H1 (cell line): ENCODE results near the gene ESPNL. TPM values are rescaled to one million over a fixed set of nuclear protein-coding genes. Genes with fewer than 3 reads are reported as not detected.

Experiments used
- CTCF ChIA-PET: fragments of 300-600 bp; sonication (Branson Sonifier 250); formaldehyde crosslinking; loops from one replicate; lab custom pipeline; 2021; ENCODE audit not compliant: partially characterized antibody; lab: Charles Lee
- POLR2A ChIA-PET: fragments of 300-600 bp; sonication (Branson Sonifier 250); formaldehyde crosslinking; loops from one replicate; lab custom pipeline; 2021; ENCODE audit warnings: inconsistent platforms; ENCODE audit not compliant: partially characterized antibody; lab: Charles Lee
- DNase-seq, 2 experiments: peaks; one replicate each; pipeline versions ENCODE4 v3.0.0 to v3.0.0-alpha.2; 2010 to 2022; ENCODE audit warnings: low spot score in 2 of 2, low read depth in 1 of 2, mixed read lengths in 1 of 2
- FAIRE-seq: peaks from 2 replicates; lab custom pipeline; 2011; peaks lifted over from hg19 to GRCh38; lab: Jason Lieb, UNC
- H2AFZ ChIP-seq: 2 replicates; pipeline ENCODE4 v1.8.1; 2012; ENCODE audit warnings: low read length, inconsistent platforms
- H2AK5ac ChIP-seq: 2 replicates; pipeline ENCODE4 v1.6.1; 2013; ENCODE audit warnings: low read depth, low read length
- H2BK120ac ChIP-seq: replicated peaks from 2 replicates; pipeline ENCODE3; 2013; ENCODE audit warnings: low read depth, low read length, inconsistent platforms
- H2BK12ac ChIP-seq: 2 replicates; pipeline ENCODE4 v1.6.1; 2013; ENCODE audit warnings: low read depth, low read length
- H2BK15ac ChIP-seq: 2 replicates; pipeline ENCODE4 v1.6.1; 2013; ENCODE audit warnings: low read length
- H2BK20ac ChIP-seq: 2 replicates; pipeline ENCODE4 v1.6.1; 2013; ENCODE audit warnings: low read length
- H2BK5ac ChIP-seq: 2 replicates; pipeline ENCODE4 v1.6.1; 2013; ENCODE audit warnings: low read depth, low read length
- H3K14ac ChIP-seq: 2 replicates; pipeline ENCODE4 v1.6.1; 2013; ENCODE audit warnings: inconsistent platforms; ENCODE audit not compliant: insufficient read length
- H3K18ac ChIP-seq: 2 replicates; pipeline ENCODE4 v1.6.1; 2013; ENCODE audit warnings: low read length; ENCODE audit errors: extremely low read depth
- H3K23ac ChIP-seq: 2 replicates; pipeline ENCODE4 v1.6.1; 2013; ENCODE audit warnings: inconsistent platforms; ENCODE audit not compliant: insufficient read length
- H3K23me2 ChIP-seq: 2 replicates; pipeline ENCODE4 v1.6.1; 2013; ENCODE audit warnings: low read depth, low read length
- H3K27ac ChIP-seq: 2 replicates; pipeline ENCODE4 v1.6.1; 2011; ENCODE audit warnings: low read depth, low read length, inconsistent platforms
- H3K27me3 ChIP-seq, 4 experiments: replicated peaks in 1 of 4; 1 replicate in 1 of 4; 2 replicates in 3 of 4; pipeline versions ENCODE4 v1.6.1 to v1.8.1; 2011 to 2013; ENCODE audit warnings: low read length in 3 of 4, mild to moderate bottlenecking in 3 of 4, inconsistent platforms in 2 of 4, mixed read lengths in 2 of 4, moderate library complexity in 1 of 4; ENCODE audit not compliant: control insufficient read depth in 3 of 4, insufficient read depth in 3 of 4; ENCODE audit errors: extremely low read depth in 1 of 4
- H3K36me3 ChIP-seq, 4 experiments: 2 replicates each; pipeline versions ENCODE4 v1.6.1 to v1.8.1; 2011 to 2013; ENCODE audit warnings: mild to moderate bottlenecking in 4 of 4, low read length in 3 of 4, moderate library complexity in 2 of 4, control low read depth in 1 of 4, inconsistent platforms in 1 of 4; ENCODE audit not compliant: insufficient read depth in 4 of 4, control insufficient read depth in 2 of 4
- H3K4ac ChIP-seq: replicated peaks from 2 replicates; pipeline ENCODE3; 2013; ENCODE audit warnings: low read length, low read depth, mixed read lengths, inconsistent platforms; ENCODE audit not compliant: insufficient read length
- H3K4me1 ChIP-seq, 4 experiments: replicated peaks in 1 of 4; 1 replicate in 1 of 4; 2 replicates in 3 of 4; pipeline versions ENCODE4 v1.6.1 to v1.8.1; 2011 to 2013; ENCODE audit warnings: low read length in 3 of 4, inconsistent platforms in 2 of 4, mixed read lengths in 1 of 4; ENCODE audit not compliant: insufficient read depth in 4 of 4, control insufficient read depth in 3 of 4
- H3K4me2 ChIP-seq, 2 experiments: 2 replicates each; pipeline versions ENCODE4 v1.6.1 to v1.8.1; 2011 to 2013; ENCODE audit warnings: low read depth in 2 of 2, low read length in 2 of 2, control low read depth in 1 of 2, inconsistent platforms in 1 of 2, mild to moderate bottlenecking in 1 of 2; ENCODE audit not compliant: insufficient read depth in 1 of 2
- H3K4me3 ChIP-seq, 4 experiments: fragments of 200-600, 300-600 bp in 1 of 4; sonication (generic), shearing (Covaris generic), sonication (Bioruptor Twin) in 1 of 4; 2 replicates each; pipeline versions ENCODE4 v1.5.1 to v1.8.1; 2011 to 2016; ENCODE audit warnings: low read length in 4 of 4, low read depth in 3 of 4, control low read depth in 2 of 4, inconsistent platforms in 2 of 4, mild to moderate bottlenecking in 2 of 4, mixed read lengths in 1 of 4, moderate library complexity in 1 of 4; ENCODE audit not compliant: insufficient read depth in 2 of 4; ENCODE audit errors: extremely low read depth in 1 of 4
- H3K56ac ChIP-seq: replicated peaks from 2 replicates; pipeline ENCODE3; 2013; ENCODE audit warnings: low read depth, mild to moderate bottlenecking, mixed read lengths, low read length, inconsistent platforms; ENCODE audit not compliant: insufficient read length
- H3K79me1 ChIP-seq: 2 replicates; pipeline ENCODE4 v1.6.1; 2013; ENCODE audit warnings: low read depth, low read length, control low read depth
- H3K79me2 ChIP-seq, 2 experiments: 2 replicates each; pipeline versions ENCODE4 v1.6.1 to v1.8.1; 2012 to 2013; ENCODE audit warnings: low read length in 2 of 2, mild to moderate bottlenecking in 2 of 2, inconsistent platforms in 1 of 2; ENCODE audit not compliant: insufficient read depth in 2 of 2, control insufficient read depth in 1 of 2
- H3K9ac ChIP-seq, 4 experiments: replicated peaks in 1 of 4; 1 replicate in 1 of 4; 2 replicates in 3 of 4; pipeline versions ENCODE4 v1.6.1 to v1.8.1; 2011 to 2013; ENCODE audit warnings: low read depth in 3 of 4, low read length in 3 of 4, control low read depth in 2 of 4, mild to moderate bottlenecking in 2 of 4, moderate library complexity in 2 of 4, inconsistent platforms in 1 of 4; ENCODE audit errors: extremely low read depth in 1 of 4
- H3K9me3 ChIP-seq, 2 experiments: 2 replicates each; pipeline versions ENCODE4 v1.6.1 to v1.8.1; 2012 to 2013; ENCODE audit warnings: mild to moderate bottlenecking in 2 of 2, moderate library complexity in 2 of 2, control low read depth in 1 of 2, inconsistent platforms in 1 of 2, low read depth in 1 of 2, low read length in 1 of 2, mixed read lengths in 1 of 2; ENCODE audit not compliant: insufficient read depth in 2 of 2
- H4K20me1 ChIP-seq, 2 experiments: replicated peaks in 1 of 2; 2 replicates each; pipeline versions ENCODE3 to v1.8.1; 2011 to 2013; ENCODE audit warnings: inconsistent platforms in 2 of 2, low read length in 2 of 2, mild to moderate bottlenecking in 1 of 2; ENCODE audit not compliant: insufficient read depth in 2 of 2, control insufficient read depth in 1 of 2
- H4K5ac ChIP-seq: 2 replicates; pipeline ENCODE4 v1.6.1; 2013; ENCODE audit warnings: low read length, low read depth, mixed read lengths, inconsistent platforms; ENCODE audit not compliant: insufficient read length
- H4K8ac ChIP-seq: 2 replicates; pipeline ENCODE4 v1.8.0; 2013; ENCODE audit warnings: mild to moderate bottlenecking, moderate library complexity, low read length, inconsistent platforms; ENCODE audit not compliant: insufficient read depth; ENCODE audit errors: extremely low read depth
- H4K91ac ChIP-seq: replicated peaks from 2 replicates; pipeline ENCODE3; 2013; ENCODE audit warnings: low read length, mixed read lengths, inconsistent platforms; ENCODE audit not compliant: insufficient read length
- ASH2L ChIP-seq: fragments of 200-600, 300-600 bp; sonication (generic); IDR thresholded peaks from one replicate; pipeline ENCODE4 v1.7.1; 2017; ENCODE audit warnings: low read length
- CBX5 ChIP-seq: fragments of 300-800, 300-1000 bp; sonication (generic); IDR thresholded peaks from 2 replicates; pipeline ENCODE4 v1.7.1; 2016; ENCODE audit warnings: antibody characterized with exemption, low read length, low read depth
- CEBPB ChIP-seq: IDR thresholded peaks from 2 replicates; pipeline ENCODE4 v1.6.1; 2012; ENCODE audit warnings: low read depth, low read length
- EZH2 ChIP-seq: fragments of 200-600 bp; sonication (generic); IDR thresholded peaks from 2 replicates; pipeline ENCODE4 v1.7.1; 2012; ENCODE audit warnings: low read depth, mild to moderate bottlenecking, moderate library complexity, low read length, inconsistent platforms; ENCODE audit not compliant: severe bottlenecking
- KDM4A ChIP-seq: IDR thresholded peaks from one replicate; pipeline ENCODE4 v1.7.1; 2012; ENCODE audit warnings: low read depth, mild to moderate bottlenecking, moderate library complexity, low read length, inconsistent platforms; ENCODE audit not compliant: severe bottlenecking
- POLR2AphosphoS5 ChIP-seq: IDR thresholded peaks from 2 replicates; pipeline ENCODE4 v1.6.1; 2011; ENCODE audit warnings: low read depth, low read length
- RNF2 ChIP-seq: fragments of 200-900, 300-1000 bp; sonication (generic); IDR thresholded peaks from 2 replicates; pipeline ENCODE4 v1.7.1; 2016; ENCODE audit warnings: borderline replicate concordance, low read depth, mild to moderate bottlenecking, antibody characterized with exemption, low read length; ENCODE audit not compliant: poor library complexity, severe bottlenecking; ENCODE audit errors: missing control alignments
- SIRT6 ChIP-seq: IDR thresholded peaks from one replicate; pipeline ENCODE4 v1.7.1; 2012; ENCODE audit warnings: low read length, inconsistent platforms
- SP4 ChIP-seq: IDR thresholded peaks from 2 replicates; pipeline ENCODE4 v1.6.1; 2012; ENCODE audit warnings: low read length, inconsistent platforms
- TCF12 ChIP-seq: IDR thresholded peaks from 2 replicates; pipeline ENCODE4 v1.6.1; 2011; ENCODE audit warnings: low read depth, mild to moderate bottlenecking, low read length
- WGBS, 2 experiments: shearing (Covaris generic) in 1 of 2; methylation state at CpG; one replicate each; pipeline versions ENCODE4 v1.1.6 to v1.1.7; 2013 to 2015; ENCODE audit warnings: low lambda C conversion rate in 2 of 2, mixed read lengths in 2 of 2, inconsistent platforms in 1 of 2, low coverage in 1 of 2, missing lambda C conversion rate in 1 of 2; ENCODE audit not compliant: insufficient replicate concordance in 2 of 2, insufficient coverage in 1 of 2, insufficient read length in 1 of 2; ENCODE audit errors: extremely low coverage in 1 of 2, missing lambda C conversion rate in 1 of 2; 5-methylcytosine and 5-hydroxymethylcytosine counted together
- polyA plus RNA-seq, 7 experiments: library from polyadenylated mRNA; depleted of rRNA in 3 of 7; stranded (reverse) in 5 of 7; unstranded in 2 of 7; fragments of >200 nt in 5 of 7; fragments of 200-250 nt in 2 of 7; gene quantifications; 1 replicate in 5 of 7; 2 replicates in 1 of 7; 4 replicates in 1 of 7; pipeline versions ENCODE4 v1.2.1 to v1.2.3, GENCODE V29; 2011 to 2013; ENCODE audit warnings: missing spikeins in 2 of 7, mixed read lengths in 2 of 7
- total RNA-seq: library from RNA; stranded (reverse); fragmentation: NEBNext Ultra II Directional; extraction: Animal tissue kit (Norgen Biotek cat#: 25700); gene quantifications from 2 replicates; pipeline ENCODE4 v1.2.1, GENCODE V29; 2021

ESPNL gene
- total and polyA plus RNA-seq, 2 of the 8 experiments (the other 6 are each of a cell fraction or from before 2014, with no cell fraction given) = 0.68 to 1.3 TPM

GRCh38 chr2:238146884-238147544 is 46.9 kb downstream of the ESPNL start:
- H2BK20ac ChIP-seq = no peak overlapping the region
- no peak for FAIRE-seq
- no peak overlapping the region for H3K27ac ChIP-seq
- no peaks in the 10 kb centered on the region for H3K79me1 ChIP-seq
- no peak overlapping the region for H3K56ac ChIP-seq
- H3K9ac ChIP-seq = no peak overlapping the region
- H3K14ac ChIP-seq = no peak overlapping the region
- DNase-seq = no peak
- H4K5ac ChIP-seq = no peak overlapping the region
- H3K4me3 ChIP-seq = no peak overlapping the region
- no peak overlapping the region for H3K4me2 ChIP-seq
- no peak overlapping the region for H3K18ac ChIP-seq
- no peaks in the 10 kb centered on the region for H3K27me3 ChIP-seq
- H2BK120ac ChIP-seq = no peak overlapping the region
- H3K23ac ChIP-seq = no peak overlapping the region
- H2AK5ac ChIP-seq = no peak overlapping the region
- H3K4ac ChIP-seq = no peak overlapping the region
- H2BK5ac ChIP-seq = no peak overlapping the region
- H4K8ac ChIP-seq = no peak overlapping the region; the same call in 1 of the 2 replicates
- peaks cover 0 to 8% (median 5%) of the 10 kb centered on the region in 4 experiments; a peak in 6 of 7 replicates for H3K4me1 ChIP-seq
- H3K9me3 ChIP-seq = no peaks in the 10 kb centered on the region
- H4K20me1 ChIP-seq = no peaks in the 10 kb centered on the region
- H4K91ac ChIP-seq = no peak overlapping the region
- TF ChIP-seq CBX5 = no peak
- no peak for TF ChIP-seq POLR2AphosphoS5
- no peak for TF ChIP-seq SIRT6
- no peak for TF ChIP-seq RNF2
- TF ChIP-seq TCF12 = no peak
- TF ChIP-seq ASH2L = no peak
- no peak for TF ChIP-seq KDM4A
- TF ChIP-seq SP4 = no peak
- TF ChIP-seq CEBPB = no peak
- TF ChIP-seq EZH2 = no peak
- CTCF ChIA-PET = interaction anchor here (0.6 to 2.0 kb wide), 5 partner anchors 10 to 334 kb away, joined by 3 to 5 read pairs (median 4); no protein-coding TSS in a partner anchor
- no peaks in the 10 kb centered on the region for H3K23me2 ChIP-seq
- no peak overlapping the region for H2BK15ac ChIP-seq
- no peak overlapping the region for H2AFZ ChIP-seq
- H2BK12ac ChIP-seq = no peak overlapping the region
- POLR2A ChIA-PET = interaction anchor here (1.0 kb wide), 1 partner anchor 20 kb away, joined by 3 read pairs; no protein-coding TSS in a partner anchor
- 93% methylated on average over 8 of the region's 13 CpGs; no CpG with 5 or more reads in 1 of the 2 experiments for WGBS, 2 experiments
- H3K36me3 ChIP-seq = no peaks in the 10 kb centered on the region; a peak in 1 of 8 replicates
- H3K79me2 ChIP-seq = no peaks in the 10 kb centered on the region
